HUDEP-2 (cell line): ENCODE results near the gene DPEP1.
"Not testable (repeated sequence)": the region's sequence is repeated elsewhere in the genome, so short reads cannot be mapped to it uniquely, and the experiment has no call there.

ENCODE experiments used
- DNase-seq, 76 experiments: peaks; one replicate each; lab custom pipeline; 2025; ENCODE audit not compliant: unreplicated experiment in 76 of 76; lab: John Stamatoyannopoulos, UW

DPEP1 gene

DNA sequence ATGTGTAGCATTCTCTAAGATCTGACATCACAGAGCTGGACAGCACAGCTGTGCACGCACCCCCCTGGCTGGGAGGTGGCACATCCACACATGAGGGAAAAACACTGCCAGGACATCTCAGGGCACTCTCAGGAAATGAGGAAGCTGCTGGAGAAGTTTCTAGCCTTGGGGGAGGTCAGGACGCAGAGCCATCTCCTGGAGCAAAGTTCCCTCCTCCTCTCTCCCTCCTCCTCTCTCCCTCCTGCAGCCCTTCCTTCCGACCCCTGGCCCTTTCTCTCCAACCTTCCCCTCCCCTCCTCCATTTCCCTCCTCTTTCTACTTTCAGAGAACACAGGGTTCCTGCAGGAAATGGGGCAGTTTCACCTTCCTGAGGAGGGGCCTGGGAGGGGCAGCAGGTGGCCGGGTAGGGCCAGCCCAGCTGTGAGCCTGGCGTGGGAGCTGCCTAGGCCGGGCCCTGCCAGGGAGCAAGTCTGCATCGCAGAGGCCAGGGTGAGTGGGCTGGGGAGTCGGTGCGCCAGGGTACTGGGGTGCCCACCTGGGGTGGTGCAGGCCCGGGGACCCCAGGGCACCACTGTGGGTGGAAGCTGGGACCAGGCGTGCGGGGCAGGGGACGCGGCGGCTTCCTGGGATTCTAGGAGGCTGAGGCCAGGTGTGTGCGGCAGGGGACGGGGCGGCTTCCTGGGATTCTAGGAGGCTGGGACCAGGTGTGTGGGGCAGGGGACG lies at the start of gene DPEP1:
Gene DPEP1, plus strand, starts transcription at position 412 of the 723 bp plus-strand sequence. CDS start 16,769 bp downstream, outside the sequence.
- no peak for DNase-seq

DNA sequence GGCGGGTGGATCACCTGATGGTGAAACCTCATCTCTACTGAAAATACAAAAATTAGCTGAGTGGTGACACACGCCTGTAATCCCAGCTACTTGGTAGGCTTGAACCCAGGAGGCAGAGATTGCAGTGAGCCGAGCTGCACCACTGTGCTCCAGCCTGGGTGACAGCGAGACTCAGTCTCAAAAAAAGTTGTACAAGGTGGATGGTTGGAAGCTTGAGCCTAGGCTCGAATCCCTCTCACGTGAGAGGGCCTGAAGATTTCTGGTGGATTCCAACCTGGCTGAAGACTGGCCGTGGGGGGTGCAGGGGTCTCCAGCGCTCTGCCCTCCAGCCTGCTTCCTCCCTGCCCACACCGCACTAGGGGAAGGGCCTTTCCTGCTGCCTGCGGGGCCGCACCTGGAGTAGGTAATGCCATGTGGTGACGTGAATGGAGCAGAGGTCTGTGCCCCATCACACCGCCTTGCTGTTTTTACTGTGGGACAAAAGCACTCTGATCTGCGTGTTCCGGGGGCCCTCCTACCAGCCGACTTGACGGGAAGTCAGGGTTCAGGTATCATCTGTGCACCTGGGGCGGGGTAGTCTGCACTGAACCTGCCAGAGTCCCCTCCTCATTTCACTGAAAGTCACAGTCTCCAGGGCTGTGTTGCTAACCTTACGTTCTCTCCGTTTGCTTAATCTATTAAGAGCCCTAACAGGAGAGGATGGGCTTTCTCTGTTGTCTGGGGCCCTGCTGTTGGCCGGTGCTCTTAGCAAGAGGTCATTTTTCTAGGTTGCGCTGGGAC lies 48.8 kb upstream of the DPEP1 start:
- DNase-seq = peak in 10 of 76 experiments; percentile 9 to 46 (median 28)

DNA sequence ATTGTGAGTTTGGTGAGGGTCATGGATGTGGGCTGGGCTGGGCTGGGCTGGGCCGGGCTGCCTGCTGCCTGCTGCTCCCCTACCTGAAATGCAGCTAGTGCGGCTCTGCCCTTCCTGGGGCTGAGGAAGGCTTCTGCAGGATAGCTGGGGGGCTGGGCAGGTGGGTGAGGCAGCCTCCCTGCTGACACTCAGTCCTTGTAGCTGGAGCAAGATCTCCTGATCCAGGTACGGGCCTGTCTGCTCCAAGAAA lies 48.3 kb upstream of the DPEP1 start:
- DNase-seq = peak in 18 of 76 experiments; percentile 33 to 71 (median 50)

DNA sequence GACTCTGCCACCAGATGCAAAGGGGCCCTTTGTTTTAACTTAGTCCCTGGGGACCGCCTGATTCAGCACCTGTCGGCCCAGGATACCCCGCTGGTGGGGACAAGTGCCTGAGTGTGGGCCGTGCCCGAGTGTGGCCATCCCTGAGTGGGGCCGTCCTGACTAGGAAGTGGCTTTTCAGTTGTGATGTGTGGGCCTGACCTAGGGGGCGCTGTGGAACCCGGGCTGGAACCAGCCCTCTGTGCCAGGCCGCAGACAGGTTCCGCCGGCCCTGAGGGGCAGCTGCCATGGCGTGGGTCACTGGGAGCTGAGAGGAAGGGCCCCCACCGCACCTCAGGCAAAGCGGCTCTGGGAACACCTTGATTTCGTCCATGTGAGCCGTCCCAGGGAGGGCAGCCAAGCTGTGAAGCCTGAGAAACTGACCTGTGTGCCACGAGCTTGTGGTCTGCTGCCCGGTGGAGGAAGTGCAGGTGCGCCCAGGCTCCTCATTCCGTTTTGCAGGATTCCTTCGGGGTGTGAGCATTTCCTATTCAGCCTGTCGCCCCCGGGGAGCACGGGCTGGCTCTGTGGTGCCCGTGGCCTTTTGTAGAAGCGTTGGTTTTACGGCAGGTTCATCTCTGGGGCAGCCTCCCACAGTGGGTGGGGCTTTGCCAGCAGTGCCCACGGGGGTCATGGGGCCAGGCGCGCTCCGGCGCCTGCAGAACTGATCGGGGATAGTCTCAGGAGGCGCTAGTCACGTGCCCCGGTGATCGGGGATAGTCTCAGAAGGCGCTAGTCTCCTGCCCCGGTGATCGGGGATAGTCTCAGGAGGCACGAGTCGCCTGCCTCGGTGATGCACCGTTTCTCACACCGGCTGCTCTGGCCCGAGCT lies 47.7 kb upstream of the DPEP1 start:
- peak in 60 of 76 experiments; percentile 12 to 93 (median 50) for DNase-seq

DNA sequence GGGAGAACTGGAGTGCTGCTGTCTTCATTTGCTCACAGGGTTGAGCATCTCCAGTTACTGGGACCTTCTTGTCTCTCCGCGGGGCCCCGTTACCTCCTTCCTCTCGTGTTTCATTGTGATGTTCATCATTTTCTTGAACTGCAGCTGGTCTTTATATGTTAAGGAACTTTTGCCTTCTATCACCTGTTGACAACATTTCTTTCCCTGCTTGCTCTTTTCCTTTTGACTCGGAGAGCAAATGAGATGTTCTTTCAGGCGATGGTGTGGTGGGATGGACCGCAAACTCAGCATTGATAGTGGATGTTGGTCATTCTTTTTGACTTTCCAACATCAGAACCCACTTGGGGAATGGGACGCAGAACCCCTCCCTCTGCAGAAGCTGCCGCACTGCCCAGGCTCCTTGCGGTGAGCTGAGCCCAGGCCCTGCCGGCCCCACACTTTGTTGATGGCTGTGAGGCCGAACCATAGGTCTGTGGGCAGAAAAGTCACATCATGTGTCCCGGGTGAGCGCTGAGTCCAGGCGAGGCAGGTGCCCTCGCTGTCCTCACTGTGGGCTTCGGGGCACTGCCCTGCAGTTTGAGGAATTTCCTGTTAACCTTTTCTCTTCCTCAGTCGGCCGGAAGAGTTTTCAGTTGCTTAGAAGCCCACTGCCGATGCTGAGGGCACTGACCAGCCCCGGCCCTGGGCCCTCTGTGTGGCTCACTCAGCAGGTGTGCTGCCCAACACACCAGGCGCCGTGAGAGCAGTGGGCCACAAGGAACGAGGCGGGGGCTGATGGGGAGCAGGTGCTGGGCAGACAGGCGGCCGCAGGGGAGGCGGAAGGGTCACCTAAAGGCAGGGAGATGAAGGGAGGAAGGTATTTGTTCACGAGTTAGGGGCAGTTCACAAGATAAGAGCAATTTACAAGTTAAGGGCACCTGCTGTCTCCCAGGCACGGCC lies 45.5 kb upstream of the DPEP1 start:
- DNase-seq = no peak

DNA sequence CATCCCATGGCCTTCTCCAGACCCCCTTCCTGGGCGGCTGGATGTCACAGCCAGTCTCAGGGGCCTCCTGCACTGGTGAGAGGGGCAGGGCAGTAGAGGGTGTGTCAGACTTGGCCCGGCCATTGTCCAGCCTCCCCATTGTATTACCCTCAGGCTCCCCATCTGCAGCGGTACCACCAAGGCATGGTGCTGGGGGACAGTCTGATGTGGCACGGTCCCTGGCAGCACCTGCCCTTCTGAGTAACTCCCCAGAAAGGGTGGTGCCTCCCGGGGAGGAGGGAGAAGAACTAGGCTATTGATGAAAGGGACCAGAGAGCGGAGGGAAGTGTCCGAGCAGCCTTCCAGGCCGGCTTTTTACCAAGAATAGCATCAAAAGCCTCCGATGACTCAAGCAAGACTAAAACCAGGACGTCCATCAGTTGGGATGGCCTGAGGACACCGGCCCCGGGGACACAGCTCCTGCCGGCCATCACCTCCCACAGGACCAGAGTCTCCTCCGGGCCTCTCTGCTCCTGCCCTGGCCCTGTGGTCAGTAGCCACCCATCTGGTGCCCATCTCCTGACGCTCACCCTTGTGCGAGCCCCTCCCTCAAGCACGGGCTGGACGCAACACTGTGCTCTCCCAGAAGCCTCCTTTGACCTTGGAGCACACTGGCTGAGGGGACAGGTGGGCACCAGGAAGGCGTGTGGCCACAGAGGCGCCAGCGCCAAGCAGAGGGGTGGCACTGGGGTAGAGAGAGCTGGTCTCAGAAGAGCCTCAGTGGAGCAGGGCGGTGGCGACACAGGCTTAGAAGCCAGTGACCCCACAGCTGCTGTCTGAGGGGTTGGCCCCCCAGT lies 43.7 kb upstream of the DPEP1 start:
- DNase-seq = no peak

DNA sequence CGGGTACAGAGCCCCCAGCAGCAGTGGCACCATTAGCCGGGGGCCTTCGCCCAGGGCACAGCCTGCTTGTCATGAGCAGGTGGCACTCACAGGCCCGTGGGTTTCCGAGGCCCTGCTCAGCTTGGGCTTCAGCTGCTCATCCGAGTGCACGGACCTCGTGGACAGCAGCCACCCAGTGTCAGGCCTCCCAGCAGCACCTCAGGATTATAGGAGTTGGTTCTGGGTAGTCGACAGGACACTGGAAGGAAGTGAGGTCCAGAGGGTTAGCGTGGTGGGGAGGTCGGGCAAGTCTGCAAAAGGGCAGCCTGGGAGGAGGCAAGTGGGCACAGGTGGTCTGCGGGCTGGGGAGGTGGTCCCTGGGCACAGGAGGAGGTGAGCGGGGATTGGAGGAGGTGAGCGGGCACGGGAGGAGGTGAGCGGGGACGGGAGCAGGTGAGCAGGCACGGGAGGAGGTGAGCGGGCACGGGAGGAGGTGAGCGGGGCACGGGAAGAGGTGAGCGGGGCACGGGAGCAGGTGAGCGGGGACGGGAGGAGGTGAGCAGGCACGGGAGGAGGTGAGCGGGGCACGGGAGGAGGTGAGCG lies 43.0 kb upstream of the DPEP1 start:
- DNase-seq = no peak

DNA sequence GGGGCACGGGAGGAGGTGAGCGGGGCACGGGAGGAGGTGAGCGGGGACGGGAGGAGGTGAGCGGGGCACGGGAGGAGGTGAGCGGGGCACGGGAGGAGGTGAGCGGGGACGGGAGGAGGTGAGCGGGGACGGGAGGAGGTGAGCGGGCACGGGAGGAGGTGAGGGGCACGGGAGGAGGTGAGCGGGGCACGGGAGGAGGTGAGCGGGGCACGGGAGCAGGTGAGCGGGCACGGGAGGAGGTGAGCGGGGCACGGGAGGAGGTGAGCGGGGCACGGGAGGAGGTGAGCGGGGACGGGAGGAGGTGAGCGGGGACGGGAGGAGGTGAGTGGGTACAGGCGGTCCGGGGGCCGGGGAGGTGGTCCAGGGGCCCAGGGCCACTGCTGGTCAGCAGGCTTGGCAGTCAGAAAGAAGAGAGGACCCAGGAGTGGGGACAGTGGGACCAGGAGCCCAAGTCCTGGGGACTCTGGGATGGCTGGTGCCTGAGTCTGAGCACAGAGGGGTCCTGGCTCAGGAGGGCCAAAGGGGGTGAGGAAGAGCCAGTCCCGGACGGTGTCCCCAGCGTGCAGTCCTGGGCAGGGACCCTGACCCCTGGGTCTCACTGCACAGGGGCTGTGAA lies 42.4 kb upstream of the DPEP1 start:
- DNase-seq = not testable (repeated sequence)

DNA sequence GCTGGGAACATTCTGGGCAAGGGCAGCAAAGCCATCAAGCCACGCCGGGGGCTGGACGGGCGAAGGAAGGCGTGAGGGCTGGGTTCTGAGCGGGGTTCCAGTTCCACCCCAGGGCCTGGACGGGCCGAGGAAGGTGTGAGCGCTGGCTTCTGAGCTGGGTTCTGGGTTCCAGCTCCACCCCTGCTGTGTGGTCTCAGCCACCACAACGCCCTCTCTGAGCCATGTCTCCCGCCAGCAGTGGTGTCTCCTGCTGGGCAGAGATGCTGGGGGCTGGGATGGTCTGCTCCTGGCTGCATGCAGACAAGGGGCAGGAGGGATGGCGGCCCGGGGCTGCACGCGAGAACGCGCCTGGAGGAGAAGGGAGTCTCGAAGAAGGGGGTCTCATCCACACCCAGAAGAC lies 41.8 kb upstream of the DPEP1 start:
- no peak for DNase-seq

DNA sequence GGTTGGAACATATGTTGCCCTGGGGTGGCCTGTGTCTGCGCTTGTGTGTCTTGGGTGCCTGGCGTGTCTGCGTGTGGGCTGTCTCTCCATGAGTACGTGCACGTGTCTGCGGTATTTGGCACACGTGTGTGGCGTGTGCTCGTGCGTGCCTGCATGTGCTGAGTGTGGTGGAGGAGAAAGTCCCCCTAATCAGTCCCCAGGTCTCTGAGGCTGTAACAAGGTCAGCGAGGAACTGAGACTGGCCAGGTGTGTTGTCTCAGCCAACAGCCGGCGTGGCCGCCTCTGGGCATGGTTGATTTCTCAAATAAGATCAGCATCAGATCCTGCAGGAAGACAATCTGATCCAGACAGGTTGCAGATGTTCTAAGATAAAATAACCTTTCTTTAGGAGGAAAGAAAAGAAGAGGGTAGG lies 41.4 kb upstream of the DPEP1 start:
- no peak for DNase-seq

DNA sequence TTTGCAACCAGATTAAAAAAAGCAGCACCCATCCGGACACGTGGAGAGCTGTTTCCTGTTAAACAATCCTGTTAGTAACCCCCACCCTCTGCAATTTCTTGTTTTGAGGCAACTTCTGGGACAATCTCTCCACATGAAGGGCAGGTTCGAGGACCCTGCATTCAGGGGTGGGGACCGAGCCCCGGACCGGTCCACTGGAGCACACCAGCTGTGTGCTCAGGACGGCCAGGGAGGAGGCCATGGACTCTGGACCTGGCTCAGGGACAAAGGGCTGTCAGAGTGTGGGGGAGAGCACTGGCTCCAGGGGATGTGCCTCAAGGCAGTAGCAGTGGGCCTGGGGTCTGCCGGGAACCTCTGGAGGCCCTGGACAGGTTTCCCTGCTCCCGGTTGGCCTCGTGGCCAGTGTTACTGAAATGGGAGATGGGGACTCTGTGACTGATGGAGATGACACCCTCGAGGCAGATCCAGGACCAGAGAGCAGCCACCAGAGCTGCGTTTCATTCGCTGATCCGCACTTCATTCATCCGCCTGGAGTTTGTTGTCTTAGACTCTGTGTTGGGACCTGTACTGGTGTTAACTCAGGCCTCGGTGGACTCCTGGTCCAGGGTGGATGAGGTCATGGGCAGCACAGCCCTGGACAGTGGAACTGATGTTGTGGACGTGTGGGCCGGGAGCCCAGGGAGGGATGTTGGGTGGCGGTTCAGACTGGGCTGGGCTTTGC lies 40.8 kb upstream of the DPEP1 start:
- no peak for DNase-seq

DNA sequence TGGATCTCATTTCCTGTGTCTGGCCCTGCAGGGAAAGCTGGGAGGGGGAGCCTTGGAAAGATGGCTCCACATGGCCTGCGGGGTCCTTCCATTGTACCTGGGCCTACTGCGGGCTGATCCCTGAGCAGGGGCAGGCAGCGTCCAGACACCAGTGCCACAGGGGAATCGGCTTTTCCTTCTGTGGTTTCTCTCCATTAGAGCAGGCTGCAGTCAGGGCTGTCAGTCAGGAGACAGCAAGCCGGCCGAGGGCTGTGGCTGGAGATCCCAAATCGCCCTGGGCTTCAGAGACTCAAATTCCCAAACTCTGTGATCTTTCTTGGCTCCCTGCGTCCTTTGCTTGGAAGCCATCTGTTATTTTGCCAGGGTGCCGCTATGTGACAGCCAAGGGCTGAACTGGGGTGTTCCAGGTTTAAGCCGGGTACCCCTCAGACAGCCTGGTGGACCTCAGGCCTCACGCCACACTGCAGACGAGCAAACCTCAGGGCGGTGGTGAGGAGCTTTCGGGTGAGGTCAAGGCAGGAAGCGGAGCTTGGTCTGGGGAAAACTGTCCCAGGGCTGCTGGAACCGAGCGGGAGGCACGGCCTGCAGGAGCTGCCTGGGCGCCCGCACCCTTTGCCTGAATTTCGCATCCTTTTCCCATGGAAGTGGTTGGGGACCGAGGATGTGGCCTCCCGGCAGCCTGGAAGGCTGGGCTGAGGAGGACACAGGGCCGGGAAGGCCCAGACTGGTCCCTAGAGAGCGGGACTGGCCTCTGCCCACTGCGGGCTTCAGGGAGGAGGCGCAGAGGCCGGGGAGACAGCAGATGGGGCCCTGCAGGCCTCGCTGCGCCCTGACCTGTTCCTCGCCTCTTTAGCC lies 39.4 kb upstream of the DPEP1 start:
- no peak for DNase-seq

DNA sequence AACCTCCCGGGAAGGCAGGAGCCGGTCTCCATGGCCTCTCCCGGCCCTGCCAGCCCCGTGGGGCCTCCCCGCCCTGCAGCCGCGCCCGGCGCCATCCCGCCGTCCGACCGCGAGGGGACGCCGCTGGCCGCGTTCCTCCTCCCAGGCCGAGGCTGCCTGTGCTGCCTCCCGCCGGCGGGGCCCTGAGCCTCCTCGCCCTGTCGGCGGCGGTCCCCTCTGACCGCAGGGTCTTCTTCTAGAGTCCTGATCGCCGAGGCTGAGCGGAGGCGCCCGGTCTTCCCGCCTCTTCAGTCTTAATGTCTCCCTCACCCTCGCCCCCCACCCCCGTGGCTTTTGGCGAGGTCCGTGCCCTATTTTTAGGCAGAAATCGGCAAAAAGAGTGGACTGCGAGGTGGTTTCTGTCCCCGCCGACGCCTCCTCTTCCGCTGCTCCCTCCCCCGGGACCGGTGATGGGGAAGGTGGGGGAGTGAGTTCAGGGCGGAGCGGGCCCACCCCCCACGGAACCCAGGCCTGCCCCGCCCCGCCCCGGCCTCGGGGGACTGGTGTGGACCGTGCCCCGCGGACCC lies 38.7 kb upstream of the DPEP1 start:
- DNase-seq = peak in 60 of 76 experiments; percentile 8 to 75 (median 50)

DNA sequence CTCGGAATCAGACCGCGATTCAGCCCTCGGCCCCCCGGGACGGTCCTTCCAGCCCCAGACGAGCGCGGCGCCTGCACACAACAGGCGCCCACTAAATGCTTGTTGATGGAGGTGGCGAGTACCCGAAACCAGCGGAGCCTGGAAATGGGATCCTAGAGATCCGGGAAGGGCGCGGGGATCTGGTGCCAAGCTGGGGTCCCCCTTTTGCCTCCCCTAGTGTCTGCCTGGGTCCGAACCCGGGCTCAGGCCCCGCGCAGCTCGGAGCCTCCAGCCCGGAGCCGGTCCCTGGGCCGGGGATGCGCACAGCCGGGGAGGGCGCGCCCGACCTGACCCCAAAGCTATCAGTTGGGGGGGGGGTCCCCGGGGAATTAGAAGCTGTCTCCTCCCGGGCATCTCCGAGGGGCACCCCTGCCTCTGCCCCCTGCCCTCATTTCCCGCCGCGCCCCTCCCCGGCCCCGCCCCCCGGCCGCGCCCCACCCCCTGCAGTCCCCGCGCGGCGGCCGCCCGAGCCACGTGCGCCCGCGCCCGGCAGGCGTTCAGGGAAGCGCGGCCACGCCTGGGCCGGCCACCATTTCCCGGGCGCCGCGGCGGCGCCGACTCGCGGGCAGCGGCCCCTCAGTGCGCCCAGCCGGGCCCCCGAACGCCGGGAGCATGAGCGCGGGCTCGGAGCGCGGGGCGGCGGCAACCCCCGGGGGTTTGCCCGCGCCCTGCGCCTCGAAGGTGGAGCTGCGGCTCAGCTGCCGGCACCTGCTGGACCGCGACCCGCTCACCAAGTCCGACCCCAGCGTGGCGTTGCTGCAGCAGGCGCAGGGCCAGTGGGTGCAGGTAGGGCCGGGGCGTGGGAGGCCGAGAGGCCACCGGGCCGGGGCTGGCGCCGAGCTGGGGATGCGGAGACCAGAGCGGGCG lies 37.9 kb upstream of the DPEP1 start, which contains the start of gene CPNE7:
Gene CPNE7, plus strand, starts transcription at position 512 of the 906 bp plus-strand sequence. Its CDS starts 140 bp downstream, at position 652.
- no peak for DNase-seq
